ENCODE measurements around the gene UBA3.

GRCh38 chr3:69008980-69009379, 71.2 kb downstream of the UBA3 start:
- TF ChIP-seq REST (IDR thresholded peaks at IDR 0.05; ENCODE audit: insufficient replicate concordance, low read depth), result no peak
- no peak for TF ChIP-seq CTCF (IDR thresholded peaks at IDR 0.05; ENCODE audit: insufficient read depth, low read length)
- TF ChIP-seq POLR2AphosphoS5 (IDR thresholded peaks at IDR 0.05; ENCODE audit: low read depth), result no peak
- no peak for TF ChIP-seq SPI1 (IDR thresholded peaks at IDR 0.05; ENCODE audit: borderline replicate concordance, low read depth)
- TF ChIP-seq GABPA (IDR thresholded peaks at IDR 0.05; ENCODE audit: low read depth), result no peak
